Gastroesophageal sphincter (tissue), 4 donors: ENCODE results near the gene DLK1. TPM values are rescaled to one million over a fixed set of nuclear protein-coding genes. Genes with fewer than 3 reads are reported as not detected.

Source experiments
- ATAC-seq: fragments of 150-250 bp; one replicate; pipeline ENCODE4 v1.9.1; 2016; ENCODE audit warnings: mild to moderate bottlenecking, moderate library complexity
- H3K27ac ChIP-seq, 4 donors: fragments of 200-600 bp; sonication (generic) in 3 of 4; 1 replicate in 3 of 4; 2 replicates in 1 of 4; pipeline ENCODE4 v1.5.1; 2016 to 2019
- H3K27me3 ChIP-seq: fragments of 200-600 bp; sonication (generic); one replicate; pipeline ENCODE4 v1.5.1; 2019
- H3K36me3 ChIP-seq, 2 donors: fragments of 200-600 bp; sonication (generic); one replicate each; pipeline ENCODE4 v1.5.1; 2019; ENCODE audit warnings: control low read depth in 1 of 2
- H3K4me1 ChIP-seq, 3 donors: fragments of 200-600 bp; sonication (generic); 1 replicate in 2 of 3; 2 replicates in 1 of 3; pipeline ENCODE4 v1.5.1; 2016 to 2019; ENCODE audit warnings: control low read depth in 2 of 3
- H3K4me3 ChIP-seq, 2 donors: fragments of 200-600 bp; sonication (generic); one replicate each; pipeline ENCODE4 v1.5.1; 2019; ENCODE audit warnings: mild to moderate bottlenecking in 1 of 2, moderate library complexity in 1 of 2
- H3K9me3 ChIP-seq, 3 donors: fragments of 200-600 bp; sonication (generic); one replicate each; pipeline ENCODE4 v1.5.1; 2017 to 2019; ENCODE audit warnings: control low read depth in 2 of 3
- CTCF ChIP-seq, 4 experiments: fragments of 200-600 bp in 2 of 4; fragments of 450-650 bp in 2 of 4; sonication (generic) in 1 of 4; IDR thresholded peaks; one replicate each; pipeline ENCODE4 v1.5.1; 2017 to 2019; ENCODE audit warnings: antibody characterized with exemption in 4 of 4, mild to moderate bottlenecking in 2 of 4, moderate library complexity in 2 of 4
- EP300 ChIP-seq: sonication (generic); formaldehyde crosslinking; IDR thresholded peaks from one replicate; pipeline ENCODE4 v1.6.1; 2017; ENCODE audit warnings: antibody characterized with exemption, mild to moderate bottlenecking
- POLR2A ChIP-seq, 2 donors: fragments of 450-650 bp; IDR thresholded peaks; one replicate each; pipeline ENCODE4 v1.6.1; 2017; ENCODE audit warnings: antibody characterized with exemption in 2 of 2, mild to moderate bottlenecking in 2 of 2, moderate library complexity in 1 of 2
- POLR2AphosphoS5 ChIP-seq: sonication (generic); formaldehyde crosslinking; IDR thresholded peaks from one replicate; pipeline ENCODE4 v1.6.1; 2017; ENCODE audit warnings: antibody characterized with exemption
- WGBS, 2 donors: methylation state at CpG; one replicate each; pipeline ENCODE4 v1.1.5; 2018; ENCODE audit warnings: low coverage in 1 of 2; 5-methylcytosine and 5-hydroxymethylcytosine counted together
- total RNA-seq, 4 donors: library from RNA; depleted of rRNA; stranded (reverse); fragments of >200 nt; gene quantifications; one replicate each; pipeline ENCODE4 v1.1.0, GENCODE V29; 2016

Gene DLK1
- total RNA-seq, 4 donors from 2014 or later = not detected

GRCh38 chr14:100679707-100680438, 46.8 kb upstream of the DLK1 start:
- H3K9me3 ChIP-seq = no peaks in the 10 kb centered on the region
- peak; percentile 22 for TF ChIP-seq POLR2AphosphoS5
- TF ChIP-seq POLR2A (IDR thresholded peaks at IDR 0.05) = no peak
- TF ChIP-seq CTCF (IDR thresholded peaks at IDR 0.05) = no peak
- no peak for TF ChIP-seq EP300
- WGBS, 2 donors = 43 to 84% methylated on average over 5 to 8 of the region's 16 CpGs
- H3K27ac ChIP-seq = peak overlapping the region in 1 of 4 donors; percentile 59
- H3K27me3 ChIP-seq = peaks cover 10% of the 10 kb centered on the region
- ATAC-seq = peak; percentile 49
- H3K4me3 ChIP-seq = no peak overlapping the region
- peaks cover 0 to 51% (median 34%) of the 10 kb centered on the region in 3 donors for H3K4me1 ChIP-seq
- H3K36me3 ChIP-seq = no peaks in the 10 kb centered on the region

GRCh38 chr14:100680439-100681051, 46.1 kb upstream of the DLK1 start:
- Histone ChIP-seq H3K9me3 (no peaks in the 10 kb centered on the region), H3K27me3 (peaks cover 7% of the 10 kb centered on the region), H3K4me1 (peaks cover 0 to 51% (median 34%) of the 10 kb centered on the region in 3 donors), H3K27ac (peak overlapping the region in 1 of 4 donors; percentile 59), H3K36me3 (no peaks in the 10 kb centered on the region), H3K4me3 (no peak overlapping the region)
- no peak for ATAC-seq
- TF ChIP-seq EP300 (no peak), POLR2A (IDR thresholded peaks at IDR 0.05) (no peak), POLR2AphosphoS5 (no peak), CTCF (IDR thresholded peaks at IDR 0.05) (no peak)
- WGBS, 2 donors = 75% methylated on average over 4 of the region's 23 CpGs; no CpG with 5 or more reads in 1 of the 2 donors

- no peak overlapping the region for H3K27ac ChIP-seq
- H3K27me3 ChIP-seq = peaks cover 7% of the 10 kb centered on the region
- H3K36me3 ChIP-seq = no peaks in the 10 kb centered on the region
- no peak overlapping the region for H3K4me3 ChIP-seq
- WGBS, 2 donors = 86 to 88% methylated on average over 5 to 9 of the region's 13 CpGs
- no peaks in the 10 kb centered on the region for H3K9me3 ChIP-seq
- ATAC-seq = no peak
- TF ChIP-seq POLR2AphosphoS5 (no peak), EP300 (no peak), CTCF (IDR thresholded peaks at IDR 0.05) (no peak), POLR2A (IDR thresholded peaks at IDR 0.05) (no peak)
- H3K4me1 ChIP-seq = peaks cover 0 to 49% (median 32%) of the 10 kb centered on the region in 3 donors
Observed at GRCh38 chr14:100681111-100681510, 45.6 kb upstream of the DLK1 start.

DNA sequence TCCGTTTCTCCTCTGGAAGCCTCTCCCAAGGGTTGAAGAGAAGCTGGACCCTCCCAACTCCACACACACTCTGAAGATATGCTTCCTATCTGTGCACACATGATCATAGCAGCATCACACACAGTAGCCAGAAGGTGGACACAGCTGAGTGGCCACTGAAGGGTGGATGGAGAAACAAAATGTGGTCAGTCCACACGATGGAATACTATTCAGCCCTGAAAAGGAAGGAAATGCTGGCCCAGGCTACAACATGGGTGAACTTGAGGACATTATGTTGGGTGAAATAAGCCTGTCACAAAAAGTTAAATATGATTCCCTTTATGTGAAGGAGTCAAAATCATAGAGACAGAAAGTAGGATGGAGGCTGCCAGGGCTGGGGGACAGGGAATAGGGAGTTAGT, 43.9 kb upstream of the DLK1 start:
- Histone ChIP-seq H3K27me3 (peaks cover 11% of the 10 kb centered on the region), H3K36me3 (no peaks in the 10 kb centered on the region), H3K4me1 (peaks cover 0 to 32% (median 16%) of the 10 kb centered on the region in 3 donors), H3K4me3 (no peak overlapping the region), H3K9me3 (no peaks in the 10 kb centered on the region), H3K27ac (no peak overlapping the region)
- no peak for ATAC-seq
- TF ChIP-seq POLR2A (IDR thresholded peaks at IDR 0.05) = no peak
- no peak for TF ChIP-seq POLR2AphosphoS5
- TF ChIP-seq EP300 = no peak
- TF ChIP-seq CTCF (IDR thresholded peaks at IDR 0.05) = no peak
- WGBS, 2 donors = 62% methylated on average over 2 of the region's 2 CpGs; no CpG with 5 or more reads in 1 of the 2 donors

DNA sequence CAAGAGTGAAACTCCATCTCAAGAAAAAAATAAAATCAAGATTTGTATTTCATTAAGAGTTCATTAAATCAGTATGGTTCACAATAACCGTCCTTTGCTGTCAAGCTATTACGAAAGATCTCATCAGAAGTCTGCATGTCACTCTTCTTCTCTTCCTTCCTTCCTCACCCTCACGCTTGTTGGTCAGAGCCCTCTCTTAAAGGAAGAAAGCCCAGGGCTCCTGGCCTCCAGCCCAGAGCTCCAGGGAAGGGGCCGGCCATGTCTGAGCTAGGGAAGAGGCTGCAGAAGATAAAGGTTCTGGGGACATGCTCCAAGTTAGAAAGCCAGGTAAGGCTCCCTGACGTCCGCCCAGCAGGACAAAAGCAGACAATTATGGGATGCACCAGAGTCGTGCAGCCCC, 43.1 kb upstream of the DLK1 start:
- 29 to 30% methylated on average over 1 to 4 of the region's 7 CpGs for WGBS, 2 donors
- no peaks in the 10 kb centered on the region for H3K9me3 ChIP-seq
- ATAC-seq = no peak
- no peak overlapping the region for H3K4me3 ChIP-seq
- TF ChIP-seq EP300 (no peak), POLR2A (IDR thresholded peaks at IDR 0.05) (no peak), POLR2AphosphoS5 (no peak), CTCF (IDR thresholded peaks at IDR 0.05) (no peak)
- H3K27ac ChIP-seq = no peak overlapping the region
- H3K4me1 ChIP-seq = peaks cover 0 to 24% (median 8%) of the 10 kb centered on the region in 3 donors
- H3K36me3 ChIP-seq = no peaks in the 10 kb centered on the region
- peaks cover 16% of the 10 kb centered on the region for H3K27me3 ChIP-seq
